Mesothelial cell of epicardium (in vitro differentiated cells): ENCODE data around the gene SLFN12. TPM values are rescaled to one million over a fixed set of nuclear protein-coding genes. Genes with fewer than 3 reads are reported as not detected.
A peak's percentile ranks its signal among the peaks of the same experiment; 100 is the strongest.

ENCODE experiments used
- DNase-seq, 2 experiments: peaks; one replicate each; pipeline ENCODE4 v3.0.0; 2021; ENCODE audit warnings: low spot score in 2 of 2; ENCODE audit not compliant: unreplicated experiment in 2 of 2
- H3K27ac Mint-ChIP-seq: 2 replicates; pipeline ENCODE4 v1.8.0; 2021; ENCODE audit warnings: mixed read lengths
- H3K27me3 Mint-ChIP-seq: 2 replicates; pipeline ENCODE4 v1.8.0; 2021; ENCODE audit warnings: low read depth, mixed read lengths
- H3K36me3 Mint-ChIP-seq: 2 replicates; pipeline ENCODE4 v1.8.0; 2021; ENCODE audit warnings: mixed read lengths
- H3K4me1 Mint-ChIP-seq: 2 replicates; pipeline ENCODE4 v1.8.0; 2021; ENCODE audit warnings: mixed read lengths
- H3K4me3 Mint-ChIP-seq: 2 replicates; pipeline ENCODE4 v1.8.0; 2021; ENCODE audit warnings: mild to moderate bottlenecking, moderate library complexity, mixed read lengths
- H3K9me3 Mint-ChIP-seq: 2 replicates; pipeline ENCODE4 v1.8.0; 2021; ENCODE audit warnings: mixed read lengths
- CTCF ChIP-seq: fragments of 200-600 bp; sonication (generic); IDR thresholded peaks from one replicate; pipeline ENCODE4 v1.5.0; 2021; ENCODE audit warnings: antibody characterized with exemption; ENCODE audit not compliant: unreplicated experiment
- total RNA-seq: library from RNA; stranded (reverse); gene quantifications from 3 replicates; pipeline ENCODE4 v1.2.1, GENCODE V29; 2021

SLFN12 gene
- total RNA-seq, 1 donor from 2014 or later: 18.4 TPM

- Mint-ChIP-seq H3K27ac (no peak overlapping the region), H3K9me3 (peaks cover 20% of the 10 kb centered on the region), H3K36me3 (no peaks in the 10 kb centered on the region), H3K27me3 (peaks cover 57% of the 10 kb centered on the region), H3K4me1 (peaks cover 14% of the 10 kb centered on the region), H3K4me3 (no peak overlapping the region)
- TF ChIP-seq CTCF: no peak
- DNase-seq: no peak
These were observed 54.6 kb downstream of the SLFN12 start for GRCh38 chr17:35377706-35378105.

GRCh38 chr17:35377068-35377467, 55.2 kb downstream of the SLFN12 start:
- no peaks in the 10 kb centered on the region for H3K36me3 Mint-ChIP-seq
- no peak overlapping the region for H3K27ac Mint-ChIP-seq
- H3K27me3 Mint-ChIP-seq: peaks cover 60% of the 10 kb centered on the region
- H3K4me1 Mint-ChIP-seq: peaks cover 14% of the 10 kb centered on the region
- DNase-seq: no peak
- no peak for TF ChIP-seq CTCF
- no peak overlapping the region for H3K4me3 Mint-ChIP-seq
- H3K9me3 Mint-ChIP-seq: peaks cover 14% of the 10 kb centered on the region

- Mint-ChIP-seq H3K27me3 (peaks cover 68% of the 10 kb centered on the region), H3K36me3 (peaks cover 2% of the 10 kb centered on the region), H3K4me1 (peaks cover 18% of the 10 kb centered on the region), H3K9me3 (peaks cover 14% of the 10 kb centered on the region), H3K4me3 (no peak overlapping the region), H3K27ac (no peak overlapping the region)
- no peak for DNase-seq
- TF ChIP-seq CTCF: no peak
These were observed 56.1 kb downstream of the SLFN12 start for GRCh38 chr17:35376245-35376644.

GRCh38 chr17:35374766-35375344, 57.4 kb downstream of the SLFN12 start:
- Mint-ChIP-seq H3K9me3 (peaks cover 23% of the 10 kb centered on the region), H3K36me3 (peaks cover 15% of the 10 kb centered on the region), H3K4me3 (peak overlapping the region; percentile 82), H3K27me3 (peaks cover 79% of the 10 kb centered on the region), H3K4me1 (peaks cover 18% of the 10 kb centered on the region), H3K27ac (peak overlapping the region; percentile 95)
- DNase-seq: no peak
- TF ChIP-seq CTCF: no peak

GRCh38 chr17:35373984-35374765, 58.1 kb downstream of the SLFN12 start:
- H3K36me3 Mint-ChIP-seq: peaks cover 22% of the 10 kb centered on the region
- peaks cover 82% of the 10 kb centered on the region for H3K27me3 Mint-ChIP-seq
- peaks cover 18% of the 10 kb centered on the region for H3K4me1 Mint-ChIP-seq
- peak in 1 of 2 experiments; percentile 47 for DNase-seq
- peaks cover 27% of the 10 kb centered on the region for H3K9me3 Mint-ChIP-seq
- peak overlapping the region; percentile 82 for H3K4me3 Mint-ChIP-seq
- no peak for TF ChIP-seq CTCF
- H3K27ac Mint-ChIP-seq: peak overlapping the region; percentile 95
